ENCODE results near the gene CTCF. TPM values are rescaled to one million over a fixed set of nuclear protein-coding genes. Genes with fewer than 3 reads are reported as not detected.

The CTCF gene
- total and polyA plus RNA-seq, 2 experiments from 2014 or later, result 64.5 to 72.3 TPM

DNA sequence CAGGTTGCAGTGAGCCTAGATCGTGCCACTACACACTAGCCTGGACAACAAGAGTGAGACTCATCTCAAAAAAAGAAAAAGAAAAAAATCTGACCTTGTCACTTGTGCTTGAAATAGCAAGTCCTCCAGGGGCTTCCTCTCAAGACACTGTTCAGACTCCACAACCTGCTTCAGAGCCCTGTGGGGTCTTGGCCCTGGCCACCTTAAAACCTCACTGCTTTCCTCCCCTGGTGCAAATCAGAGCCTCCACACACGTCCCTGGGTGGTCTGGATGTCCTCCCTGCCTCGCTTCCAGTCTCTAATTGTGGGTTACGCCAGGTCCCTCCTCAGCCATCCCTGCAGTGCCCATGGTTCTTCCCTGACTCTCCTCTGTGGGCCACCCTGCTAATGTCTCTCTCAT is 93.0 kb downstream of the CTCF start:
- DNase-seq (ENCODE audit: low spot score), result no peak
- Mint-ChIP-seq H3K36me3 (ENCODE audit: low read depth) (peaks cover 9% of the 10 kb centered on the region; the same call in 1 of the 3 replicates), H3K4me3 (no peak overlapping the region; the same call in 2 of the 3 replicates), H3K9me3 (no peaks in the 10 kb centered on the region), H3K4me1 (peaks cover 8% of the 10 kb centered on the region), H3K27ac (no peak overlapping the region), H3K27me3 (ENCODE audit: insufficient read depth, low read depth, poor library complexity) (peaks cover 52% of the 10 kb centered on the region)
- no peaks in the 10 kb centered on the region for H3K9me2 ChIP-seq (ENCODE audit: insufficient read depth)
- H3K4me2 ChIP-seq, result no peak overlapping the region
- H3K4me1 ChIP-seq (ENCODE audit: insufficient read depth), result no peaks in the 10 kb centered on the region; the same call in 1 of the 2 replicates
- TF ChIP-seq JUNB (IDR thresholded peaks at IDR 0.05; ENCODE audit: unreplicated experiment) (no peak), CREB1 (CRISPR knock-in tag; IDR thresholded peaks at IDR 0.05; ENCODE audit: low read depth) (no peak), NANOG (IDR thresholded peaks at IDR 0.05; ENCODE audit: borderline replicate concordance) (no peak), ZNF331 (CRISPR knock-in tag; IDR thresholded peaks at IDR 0.05; ENCODE audit: low read depth) (no peak), STAT1 (IDR thresholded peaks at IDR 0.05; ENCODE audit: unreplicated experiment) (no peak)
- TF ChIP-seq, protein P1, sequence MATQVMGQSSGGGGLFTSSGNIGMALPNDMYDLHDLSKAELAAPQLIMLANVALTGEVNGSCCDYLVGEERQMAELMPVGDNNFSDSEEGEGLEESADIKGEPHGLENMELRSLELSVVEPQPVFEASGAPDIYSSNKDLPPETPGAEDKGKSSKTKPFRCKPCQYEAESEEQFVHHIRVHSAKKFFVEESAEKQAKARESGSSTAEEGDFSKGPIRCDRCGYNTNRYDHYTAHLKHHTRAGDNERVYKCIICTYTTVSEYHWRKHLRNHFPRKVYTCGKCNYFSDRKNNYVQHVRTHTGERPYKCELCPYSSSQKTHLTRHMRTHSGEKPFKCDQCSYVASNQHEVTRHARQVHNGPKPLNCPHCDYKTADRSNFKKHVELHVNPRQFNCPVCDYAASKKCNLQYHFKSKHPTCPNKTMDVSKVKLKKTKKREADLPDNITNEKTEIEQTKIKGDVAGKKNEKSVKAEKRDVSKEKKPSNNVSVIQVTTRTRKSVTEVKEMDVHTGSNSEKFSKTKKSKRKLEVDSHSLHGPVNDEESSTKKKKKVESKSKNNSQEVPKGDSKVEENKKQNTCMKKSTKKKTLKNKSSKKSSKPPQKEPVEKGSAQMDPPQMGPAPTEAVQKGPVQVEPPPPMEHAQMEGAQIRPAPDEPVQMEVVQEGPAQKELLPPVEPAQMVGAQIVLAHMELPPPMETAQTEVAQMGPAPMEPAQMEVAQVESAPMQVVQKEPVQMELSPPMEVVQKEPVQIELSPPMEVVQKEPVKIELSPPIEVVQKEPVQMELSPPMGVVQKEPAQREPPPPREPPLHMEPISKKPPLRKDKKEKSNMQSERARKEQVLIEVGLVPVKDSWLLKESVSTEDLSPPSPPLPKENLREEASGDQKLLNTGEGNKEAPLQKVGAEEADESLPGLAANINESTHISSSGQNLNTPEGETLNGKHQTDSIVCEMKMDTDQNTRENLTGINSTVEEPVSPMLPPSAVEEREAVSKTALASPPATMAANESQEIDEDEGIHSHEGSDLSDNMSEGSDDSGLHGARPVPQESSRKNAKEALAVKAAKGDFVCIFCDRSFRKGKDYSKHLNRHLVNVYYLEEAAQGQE (IDR thresholded peaks at IDR 0.05; ENCODE audit: unreplicated experiment), result no peak
- H4K20me1 ChIP-seq (replicated peaks; ENCODE audit: insufficient read depth), result no peaks in the 10 kb centered on the region; the same call in 1 of the 2 replicates
- peaks cover 5% of the 10 kb centered on the region; the same call in 1 of the 2 replicates for H3F3A ChIP-seq (replicated peaks; ENCODE audit: low read depth)
- no peak overlapping the region for H3K4me3 ChIP-seq
- H3K79me2 ChIP-seq (replicated peaks; ENCODE audit: insufficient read depth), result no peaks in the 10 kb centered on the region
- ATAC-seq, result no peak
- H3K27me3 ChIP-seq (ENCODE audit: insufficient read depth), result peaks cover 37% of the 10 kb centered on the region
- H3K27ac ChIP-seq (ENCODE audit: low read depth), result no peak overlapping the region
- H2AFZ ChIP-seq, result no peak overlapping the region
- no peaks in the 10 kb centered on the region for H3K36me3 ChIP-seq (ENCODE audit: insufficient read depth)

DNA sequence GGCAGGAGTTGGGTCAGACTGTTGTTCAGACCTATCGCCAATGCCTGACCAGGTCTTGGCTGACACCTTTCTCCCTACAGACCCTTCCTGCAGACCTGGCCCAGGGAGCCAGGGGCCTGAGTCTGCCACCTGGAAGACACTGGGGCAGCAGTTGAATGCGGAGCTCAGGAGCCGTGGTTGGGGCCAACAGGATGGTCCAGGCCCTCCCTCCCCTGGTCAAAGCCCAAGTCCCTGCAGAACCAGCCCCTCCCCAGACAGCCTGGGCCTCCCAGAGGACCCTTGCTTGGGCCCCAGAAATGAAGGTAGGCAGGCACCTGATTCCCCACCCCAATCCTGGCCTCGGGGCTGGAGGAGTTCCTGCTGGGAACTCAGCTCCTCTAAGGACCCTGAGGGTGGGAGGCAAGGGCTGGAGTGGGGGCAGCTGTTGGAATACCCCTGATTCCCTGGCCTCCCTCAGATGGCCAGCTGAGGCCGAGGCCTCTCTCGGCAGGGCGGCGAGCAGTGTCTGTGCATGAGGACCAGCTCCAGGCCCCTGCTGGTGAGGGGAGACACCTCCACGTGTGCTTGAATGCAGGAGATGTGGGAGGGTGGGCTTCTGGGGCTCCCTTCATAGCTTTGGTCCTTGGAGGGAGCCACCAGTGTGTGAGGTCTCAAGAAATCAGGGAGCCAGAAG is 94.2 kb downstream of the CTCF start:
- Mint-ChIP-seq H3K4me3 (no peak overlapping the region), H3K36me3 (ENCODE audit: low read depth) (peaks cover 8% of the 10 kb centered on the region; the same call in 1 of the 3 replicates), H3K9me3 (no peaks in the 10 kb centered on the region; the same call in 2 of the 3 replicates), H3K4me1 (peaks cover 5% of the 10 kb centered on the region; the same call in 2 of the 3 replicates), H3K27ac (no peak overlapping the region), H3K27me3 (ENCODE audit: insufficient read depth, low read depth, poor library complexity) (peaks cover 46% of the 10 kb centered on the region)
- Histone ChIP-seq H3K4me2 (no peak overlapping the region), H3K9me2 (ENCODE audit: insufficient read depth) (no peaks in the 10 kb centered on the region), H3K36me3 (ENCODE audit: insufficient read depth) (no peaks in the 10 kb centered on the region), H2AFZ (no peak overlapping the region), H3K27me3 (ENCODE audit: insufficient read depth) (peaks cover 26% of the 10 kb centered on the region), H3K4me3 (no peak overlapping the region), H3K79me2 (replicated peaks; ENCODE audit: insufficient read depth) (no peaks in the 10 kb centered on the region), H3K4me1 (ENCODE audit: insufficient read depth) (peaks cover 3% of the 10 kb centered on the region; the same call in 1 of the 2 replicates), H3K27ac (ENCODE audit: low read depth) (no peak overlapping the region), H3F3A (replicated peaks; ENCODE audit: low read depth) (peaks cover 10% of the 10 kb centered on the region), H4K20me1 (replicated peaks; ENCODE audit: insufficient read depth) (no peaks in the 10 kb centered on the region; the same call in 1 of the 2 replicates)
- ATAC-seq (no peak), DNase-seq (ENCODE audit: low spot score) (no peak)
- no peak for TF ChIP-seq ZNF114 (CRISPR knock-in tag; IDR thresholded peaks at IDR 0.05)
- TF ChIP-seq, protein P2, sequence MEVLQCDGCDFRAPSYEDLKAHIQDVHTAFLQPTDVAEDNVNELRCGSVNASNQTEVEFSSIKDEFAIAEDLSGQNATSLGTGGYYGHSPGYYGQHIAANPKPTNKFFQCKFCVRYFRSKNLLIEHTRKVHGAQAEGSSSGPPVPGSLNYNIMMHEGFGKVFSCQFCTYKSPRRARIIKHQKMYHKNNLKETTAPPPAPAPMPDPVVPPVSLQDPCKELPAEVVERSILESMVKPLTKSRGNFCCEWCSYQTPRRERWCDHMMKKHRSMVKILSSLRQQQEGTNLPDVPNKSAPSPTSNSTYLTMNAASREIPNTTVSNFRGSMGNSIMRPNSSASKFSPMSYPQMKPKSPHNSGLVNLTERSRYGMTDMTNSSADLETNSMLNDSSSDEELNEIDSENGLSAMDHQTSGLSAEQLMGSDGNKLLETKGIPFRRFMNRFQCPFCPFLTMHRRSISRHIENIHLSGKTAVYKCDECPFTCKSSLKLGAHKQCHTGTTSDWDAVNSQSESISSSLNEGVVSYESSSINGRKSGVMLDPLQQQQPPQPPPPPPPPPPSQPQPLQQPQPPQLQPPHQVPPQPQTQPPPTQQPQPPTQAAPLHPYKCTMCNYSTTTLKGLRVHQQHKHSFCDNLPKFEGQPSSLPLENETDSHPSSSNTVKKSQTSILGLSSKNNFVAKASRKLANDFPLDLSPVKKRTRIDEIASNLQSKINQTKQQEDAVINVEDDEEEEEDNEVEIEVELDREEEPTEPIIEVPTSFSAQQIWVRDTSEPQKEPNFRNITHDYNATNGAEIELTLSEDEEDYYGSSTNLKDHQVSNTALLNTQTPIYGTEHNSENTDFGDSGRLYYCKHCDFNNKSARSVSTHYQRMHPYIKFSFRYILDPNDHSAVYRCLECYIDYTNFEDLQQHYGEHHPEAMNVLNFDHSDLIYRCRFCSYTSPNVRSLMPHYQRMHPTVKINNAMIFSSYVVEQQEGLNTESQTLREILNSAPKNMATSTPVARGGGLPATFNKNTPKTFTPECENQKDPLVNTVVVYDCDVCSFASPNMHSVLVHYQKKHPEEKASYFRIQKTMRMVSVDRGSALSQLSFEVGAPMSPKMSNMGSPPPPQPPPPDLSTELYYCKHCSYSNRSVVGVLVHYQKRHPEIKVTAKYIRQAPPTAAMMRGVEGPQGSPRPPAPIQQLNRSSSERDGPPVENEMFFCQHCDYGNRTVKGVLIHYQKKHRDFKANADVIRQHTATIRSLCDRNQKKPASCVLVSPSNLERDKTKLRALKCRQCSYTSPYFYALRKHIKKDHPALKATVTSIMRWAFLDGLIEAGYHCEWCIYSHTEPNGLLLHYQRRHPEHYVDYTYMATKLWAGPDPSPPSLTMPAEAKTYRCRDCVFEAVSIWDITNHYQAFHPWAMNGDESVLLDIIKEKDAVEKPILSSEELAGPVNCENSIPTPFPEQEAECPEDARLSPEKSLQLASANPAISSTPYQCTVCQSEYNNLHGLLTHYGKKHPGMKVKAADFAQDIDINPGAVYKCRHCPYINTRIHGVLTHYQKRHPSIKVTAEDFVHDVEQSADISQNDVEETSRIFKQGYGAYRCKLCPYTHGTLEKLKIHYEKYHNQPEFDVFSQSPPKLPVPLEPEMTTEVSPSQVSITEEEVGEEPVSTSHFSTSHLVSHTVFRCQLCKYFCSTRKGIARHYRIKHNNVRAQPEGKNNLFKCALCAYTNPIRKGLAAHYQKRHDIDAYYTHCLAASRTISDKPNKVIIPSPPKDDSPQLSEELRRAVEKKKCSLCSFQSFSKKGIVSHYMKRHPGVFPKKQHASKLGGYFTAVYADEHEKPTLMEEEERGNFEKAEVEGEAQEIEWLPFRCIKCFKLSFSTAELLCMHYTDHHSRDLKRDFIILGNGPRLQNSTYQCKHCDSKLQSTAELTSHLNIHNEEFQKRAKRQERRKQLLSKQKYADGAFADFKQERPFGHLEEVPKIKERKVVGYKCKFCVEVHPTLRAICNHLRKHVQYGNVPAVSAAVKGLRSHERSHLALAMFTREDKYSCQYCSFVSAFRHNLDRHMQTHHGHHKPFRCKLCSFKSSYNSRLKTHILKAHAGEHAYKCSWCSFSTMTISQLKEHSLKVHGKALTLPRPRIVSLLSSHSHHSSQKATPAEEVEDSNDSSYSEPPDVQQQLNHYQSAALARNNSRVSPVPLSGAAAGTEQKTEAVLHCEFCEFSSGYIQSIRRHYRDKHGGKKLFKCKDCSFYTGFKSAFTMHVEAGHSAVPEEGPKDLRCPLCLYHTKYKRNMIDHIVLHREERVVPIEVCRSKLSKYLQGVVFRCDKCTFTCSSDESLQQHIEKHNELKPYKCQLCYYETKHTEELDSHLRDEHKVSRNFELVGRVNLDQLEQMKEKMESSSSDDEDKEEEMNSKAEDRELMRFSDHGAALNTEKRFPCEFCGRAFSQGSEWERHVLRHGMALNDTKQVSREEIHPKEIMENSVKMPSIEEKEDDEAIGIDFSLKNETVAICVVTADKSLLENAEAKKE (CRISPR knock-in tag; IDR thresholded peaks at IDR 0.05), result no peak
- TF ChIP-seq JUNB (IDR thresholded peaks at IDR 0.05; ENCODE audit: unreplicated experiment), result no peak
